Measurements from ENCODE around the gene PPP4C.

DNA sequence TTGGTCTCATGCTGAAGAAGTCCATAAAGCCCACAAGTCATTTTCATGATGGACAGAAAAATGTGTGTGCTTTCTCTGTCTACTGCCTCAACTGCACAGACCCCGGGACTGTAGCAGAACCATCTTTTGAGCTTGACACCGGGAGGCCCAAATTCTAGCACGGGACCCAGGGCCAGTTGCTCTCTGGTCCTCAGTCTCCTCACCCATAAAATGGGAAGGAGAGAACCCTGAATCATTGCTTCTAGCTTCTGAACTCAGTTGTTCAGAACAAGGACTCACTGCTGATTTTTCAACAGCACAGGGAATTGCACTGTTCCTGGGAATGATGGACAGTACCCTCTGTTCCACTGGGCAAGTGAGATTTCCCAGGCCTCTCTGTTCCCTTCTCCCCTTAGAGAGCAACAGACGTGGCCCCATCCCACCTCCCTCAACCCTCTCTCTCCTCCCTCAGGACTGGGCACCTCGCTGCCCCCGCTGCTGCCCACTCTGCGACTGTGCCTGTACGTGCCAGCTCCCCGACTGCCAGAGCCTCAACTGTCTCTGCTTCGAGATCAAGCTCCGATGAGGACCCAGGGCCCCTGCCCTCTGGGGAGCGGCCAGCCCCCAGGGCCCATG lies 12.4 kb upstream of the PPP4C start:
- TF ChIP-seq, protein P1, sequence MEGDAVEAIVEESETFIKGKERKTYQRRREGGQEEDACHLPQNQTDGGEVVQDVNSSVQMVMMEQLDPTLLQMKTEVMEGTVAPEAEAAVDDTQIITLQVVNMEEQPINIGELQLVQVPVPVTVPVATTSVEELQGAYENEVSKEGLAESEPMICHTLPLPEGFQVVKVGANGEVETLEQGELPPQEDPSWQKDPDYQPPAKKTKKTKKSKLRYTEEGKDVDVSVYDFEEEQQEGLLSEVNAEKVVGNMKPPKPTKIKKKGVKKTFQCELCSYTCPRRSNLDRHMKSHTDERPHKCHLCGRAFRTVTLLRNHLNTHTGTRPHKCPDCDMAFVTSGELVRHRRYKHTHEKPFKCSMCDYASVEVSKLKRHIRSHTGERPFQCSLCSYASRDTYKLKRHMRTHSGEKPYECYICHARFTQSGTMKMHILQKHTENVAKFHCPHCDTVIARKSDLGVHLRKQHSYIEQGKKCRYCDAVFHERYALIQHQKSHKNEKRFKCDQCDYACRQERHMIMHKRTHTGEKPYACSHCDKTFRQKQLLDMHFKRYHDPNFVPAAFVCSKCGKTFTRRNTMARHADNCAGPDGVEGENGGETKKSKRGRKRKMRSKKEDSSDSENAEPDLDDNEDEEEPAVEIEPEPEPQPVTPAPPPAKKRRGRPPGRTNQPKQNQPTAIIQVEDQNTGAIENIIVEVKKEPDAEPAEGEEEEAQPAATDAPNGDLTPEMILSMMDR (conservative IDR thresholded peaks at IDR 0.05; ENCODE audit: low read depth, low read length) = no peak
- no peak for TF ChIP-seq EZH2 (IDR thresholded peaks at IDR 0.05; ENCODE audit: low read length, unreplicated experiment)
- TF ChIP-seq EZH2phosphoT487 (IDR thresholded peaks at IDR 0.05; ENCODE audit: borderline replicate concordance, low read length) = no peak
